DOHH2 (cell line): ENCODE data around the gene COL11A2.

Experiments
- EZH2phosphoT487 ChIP-seq: fragments of 200-600 bp; sonication (generic); IDR thresholded peaks from 2 replicates; pipeline ENCODE4 v1.6.1; 2017; ENCODE audit warnings: borderline replicate concordance, mild to moderate bottlenecking, antibody characterized with exemption, low read length, moderate library complexity, mixed read lengths
- TF ChIP-seq, protein P1 (sequence below): fragments of 200-600 bp; sonication (generic); IDR thresholded peaks from one replicate; pipeline ENCODE4 v1.5.1; 2014; ENCODE audit warnings: antibody characterized with exemption, mild to moderate bottlenecking, low read depth, low read length; ENCODE audit not compliant: poor library complexity, severe bottlenecking

GRCh38 chr6:33204415-33205190, 12.3 kb upstream of the COL11A2 start, which contains the start of gene HSD17B8:
- TF ChIP-seq, protein P1, sequence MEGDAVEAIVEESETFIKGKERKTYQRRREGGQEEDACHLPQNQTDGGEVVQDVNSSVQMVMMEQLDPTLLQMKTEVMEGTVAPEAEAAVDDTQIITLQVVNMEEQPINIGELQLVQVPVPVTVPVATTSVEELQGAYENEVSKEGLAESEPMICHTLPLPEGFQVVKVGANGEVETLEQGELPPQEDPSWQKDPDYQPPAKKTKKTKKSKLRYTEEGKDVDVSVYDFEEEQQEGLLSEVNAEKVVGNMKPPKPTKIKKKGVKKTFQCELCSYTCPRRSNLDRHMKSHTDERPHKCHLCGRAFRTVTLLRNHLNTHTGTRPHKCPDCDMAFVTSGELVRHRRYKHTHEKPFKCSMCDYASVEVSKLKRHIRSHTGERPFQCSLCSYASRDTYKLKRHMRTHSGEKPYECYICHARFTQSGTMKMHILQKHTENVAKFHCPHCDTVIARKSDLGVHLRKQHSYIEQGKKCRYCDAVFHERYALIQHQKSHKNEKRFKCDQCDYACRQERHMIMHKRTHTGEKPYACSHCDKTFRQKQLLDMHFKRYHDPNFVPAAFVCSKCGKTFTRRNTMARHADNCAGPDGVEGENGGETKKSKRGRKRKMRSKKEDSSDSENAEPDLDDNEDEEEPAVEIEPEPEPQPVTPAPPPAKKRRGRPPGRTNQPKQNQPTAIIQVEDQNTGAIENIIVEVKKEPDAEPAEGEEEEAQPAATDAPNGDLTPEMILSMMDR = no peak
- TF ChIP-seq EZH2phosphoT487 = no peak
